HG03045 (cell line): ENCODE results near the gene TMEM170B.

Experiments
- ATAC-seq: cut with Tn5 transposase; IDR thresholded peaks from one replicate; pipeline ENCODE4 v1.9.1; 2021; ENCODE audit warnings: mild to moderate bottlenecking, moderate library complexity; ENCODE audit not compliant: unreplicated experiment

Gene TMEM170B

GRCh38 chr6:11537229-11538051, at the start of gene TMEM170B:
Gene TMEM170B (plus strand): TSS chr6:11537749. CDS start chr6:11538278, 529 bp downstream.
- ATAC-seq: peak; percentile 97

GRCh38 chr6:11490996-11491395, 46.6 kb upstream of the TMEM170B start:
- no peak for ATAC-seq

GRCh38 chr6:11491596-11492463, 45.7 kb upstream of the TMEM170B start:
- ATAC-seq: no peak

- no peak for ATAC-seq
Observed at GRCh38 chr6:11492464-11493290, 44.9 kb upstream of the TMEM170B start.

GRCh38 chr6:11493974-11494373, 43.6 kb upstream of the TMEM170B start:
- ATAC-seq: no peak

- no peak for ATAC-seq
Observed at GRCh38 chr6:11494786-11495564, 42.6 kb upstream of the TMEM170B start.

GRCh38 chr6:11495565-11496145, 41.9 kb upstream of the TMEM170B start:
- no peak for ATAC-seq

GRCh38 chr6:11496152-11497060, 41.1 kb upstream of the TMEM170B start:
- ATAC-seq: peak; percentile 55

GRCh38 chr6:11497107-11497506, 40.4 kb upstream of the TMEM170B start:
- ATAC-seq: no peak

GRCh38 chr6:11497881-11498280, 39.7 kb upstream of the TMEM170B start:
- no peak for ATAC-seq

GRCh38 chr6:11500008-11500407, 37.5 kb upstream of the TMEM170B start:
- no peak for ATAC-seq

- no peak for ATAC-seq
Observed at GRCh38 chr6:11509471-11509870, 28.1 kb upstream of the TMEM170B start.

- ATAC-seq: peak; percentile 92
Observed at GRCh38 chr6:11514672-11515071, 22.9 kb upstream of the TMEM170B start.

GRCh38 chr6:11515763-11516162, 21.8 kb upstream of the TMEM170B start:
- no peak for ATAC-seq

GRCh38 chr6:11522812-11523605, 14.5 kb upstream of the TMEM170B start:
- ATAC-seq: no peak

GRCh38 chr6:11525468-11526155, 11.9 kb upstream of the TMEM170B start:
- no peak for ATAC-seq

GRCh38 chr6:11526156-11526505, 11.4 kb upstream of the TMEM170B start:
- ATAC-seq: no peak
